ENCODE measurements around the gene GALNT14. TPM values are rescaled to one million over a fixed set of nuclear protein-coding genes. Genes with fewer than 3 reads are reported as not detected.

Gene GALNT14
- total and polyA plus RNA-seq, 9 of the 15 experiments (the other 6 are each of a cell fraction or from before 2014, with no cell fraction given) = 0.11 TPM; not detected in 8

DNA sequence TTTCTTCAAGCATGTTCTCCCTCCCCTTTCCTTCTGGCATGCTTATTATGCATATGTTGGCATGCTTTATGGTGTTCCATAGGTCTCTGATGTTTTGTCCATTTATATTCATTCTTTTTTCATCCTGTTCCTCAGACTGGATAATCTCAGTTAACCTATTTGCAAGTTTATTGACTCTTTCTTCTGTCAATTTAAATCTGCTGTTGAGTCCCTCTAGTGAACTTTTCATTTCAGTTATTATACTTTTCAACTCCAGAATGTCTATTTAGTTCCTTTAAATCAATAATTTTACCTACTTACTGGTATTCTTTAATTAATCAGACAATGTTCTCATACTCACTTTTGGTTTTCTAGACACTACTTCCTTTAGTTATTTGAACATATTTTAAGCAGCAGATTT lies 101.2 kb downstream of the GALNT14 start:
- Histone ChIP-seq H3K9me3 (replicated peaks; ENCODE audit: control insufficient read depth, insufficient read depth, low read depth, low read length) (no peaks in the 10 kb centered on the region), H3K9ac (ENCODE audit: insufficient read depth in 1 of 2, low read depth in 2 of 2, low read length in 2 of 2) (no peak overlapping the region), H3K4me1 (replicated peaks in 1 of 2; ENCODE audit: control insufficient read depth in 2 of 2, insufficient read depth in 2 of 2, low read length in 2 of 2) (no peaks in the 10 kb centered on the region), H3K36me3 (ENCODE audit: control insufficient read depth, insufficient read depth, low read length) (no peaks in the 10 kb centered on the region), H3K9me1 (ENCODE audit: control insufficient read depth, insufficient read depth, low read length) (no peaks in the 10 kb centered on the region), H3K79me2 (ENCODE audit: control insufficient read depth, insufficient read depth, low read length) (no peaks in the 10 kb centered on the region), H3K27ac (ENCODE audit: extremely low read depth, low read depth, low read length) (no peak overlapping the region), H3K4me3 (no peak overlapping the region), H3K27me3 (ENCODE audit: control insufficient read depth in 2 of 2, insufficient read depth in 2 of 2, low read length in 2 of 2) (no peaks in the 10 kb centered on the region), H4K20me1 (replicated peaks; ENCODE audit: control insufficient read depth, insufficient read depth, low read length) (no peaks in the 10 kb centered on the region), H3K4me2 (ENCODE audit: insufficient read depth, low read length) (no peak overlapping the region), H2AFZ (ENCODE audit: low read depth, low read length) (no peak overlapping the region)
- ChIA-PET POLR2A (no interaction called here), CTCF (ENCODE audit: low intra/inter-chr PET ratio) (no interaction called here)
- intact Hi-C loops (cut with micrococcal nuclease) = no loop called here
- no peak for ATAC-seq
- TF ChIP-seq NFE2L1 (tag; IDR thresholded peaks at IDR 0.05; ENCODE audit: borderline replicate concordance, low read depth) (no peak), WHSC1 (IDR thresholded peaks at IDR 0.05; ENCODE audit: low read length) (no peak), NR4A1 (CRISPR knock-in tag; IDR thresholded peaks at IDR 0.05) (no peak), NR4A1 (tag; IDR thresholded peaks at IDR 0.05) (no peak), HIVEP1 (CRISPR knock-in tag; IDR thresholded peaks at IDR 0.05) (no peak), ZNF280B (CRISPR knock-in tag; IDR thresholded peaks at IDR 0.05) (0 out of 2 replicates have a peak, but pooled peaks have one; percentile 43), TRIM28 (IDR thresholded peaks at IDR 0.05) (peak; percentile 78; the same call in 1 of the 2 replicates)
- TF ChIP-seq, protein P1, sequence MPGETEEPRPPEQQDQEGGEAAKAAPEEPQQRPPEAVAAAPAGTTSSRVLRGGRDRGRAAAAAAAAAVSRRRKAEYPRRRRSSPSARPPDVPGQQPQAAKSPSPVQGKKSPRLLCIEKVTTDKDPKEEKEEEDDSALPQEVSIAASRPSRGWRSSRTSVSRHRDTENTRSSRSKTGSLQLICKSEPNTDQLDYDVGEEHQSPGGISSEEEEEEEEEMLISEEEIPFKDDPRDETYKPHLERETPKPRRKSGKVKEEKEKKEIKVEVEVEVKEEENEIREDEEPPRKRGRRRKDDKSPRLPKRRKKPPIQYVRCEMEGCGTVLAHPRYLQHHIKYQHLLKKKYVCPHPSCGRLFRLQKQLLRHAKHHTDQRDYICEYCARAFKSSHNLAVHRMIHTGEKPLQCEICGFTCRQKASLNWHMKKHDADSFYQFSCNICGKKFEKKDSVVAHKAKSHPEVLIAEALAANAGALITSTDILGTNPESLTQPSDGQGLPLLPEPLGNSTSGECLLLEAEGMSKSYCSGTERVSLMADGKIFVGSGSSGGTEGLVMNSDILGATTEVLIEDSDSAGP (CRISPR knock-in tag; IDR thresholded peaks at IDR 0.05) = no peak
- no peak for DNase-seq (ENCODE audit: extremely low read depth in 1 of 4, low spot score in 3 of 4)
- in situ Hi-C loops (cut with MboI) = no loop called here
- no TSS peak for BruUV-seq (replicated peaks)
- FAIRE-seq = no peak
